Germinal center (tissue), 1 donor: ENCODE measurements around the gene XYLT2.
"Not testable (repeated sequence)": the region's sequence is repeated elsewhere in the genome, so short reads cannot be mapped to it uniquely, and the experiment has no call there.

Experiments used
- DNase-seq: peaks from one replicate; pipeline ENCODE4 v3.0.0; 2012; ENCODE audit warnings: mixed read lengths, low spot score

XYLT2 gene

GRCh38 chr17:50345432-50346312 is at the start of gene XYLT2:
XYLT2 (plus strand) TSS chr17:50346126; CDS start chr17:50346141, 15 bp downstream.
- peak; percentile 97 for DNase-seq

GRCh38 chr17:50297407-50297865 is 48.5 kb upstream of the XYLT2 start:
- DNase-seq: peak; percentile 79

GRCh38 chr17:50298018-50298417 is 47.9 kb upstream of the XYLT2 start:
- DNase-seq: no peak

GRCh38 chr17:50299776-50300175 is 46.1 kb upstream of the XYLT2 start:
- no peak for DNase-seq

- DNase-seq: not testable (repeated sequence)
Observed at GRCh38 chr17:50300824-50301223, 45.1 kb upstream of the XYLT2 start.

- no peak for DNase-seq
Observed at GRCh38 chr17:50301891-50302584, 43.9 kb upstream of the XYLT2 start.

- DNase-seq: no peak
Observed at GRCh38 chr17:50303051-50303450, 42.9 kb upstream of the XYLT2 start.

- DNase-seq: no peak
Observed at GRCh38 chr17:50303596-50303995, 42.3 kb upstream of the XYLT2 start.

- DNase-seq: no peak
Observed at GRCh38 chr17:50304781-50305404, 41.0 kb upstream of the XYLT2 start.

GRCh38 chr17:50307654-50308053 is 38.3 kb upstream of the XYLT2 start:
- no peak for DNase-seq

GRCh38 chr17:50308666-50309065 is 37.3 kb upstream of the XYLT2 start:
- no peak for DNase-seq

GRCh38 chr17:50310455-50311111 is 35.3 kb upstream of the XYLT2 start:
- no peak for DNase-seq

GRCh38 chr17:50311112-50311460 is 34.8 kb upstream of the XYLT2 start:
- DNase-seq: no peak

- no peak for DNase-seq
Observed at GRCh38 chr17:50311483-50311882, 34.4 kb upstream of the XYLT2 start.

- DNase-seq: no peak
Observed at GRCh38 chr17:50312308-50312707, 33.6 kb upstream of the XYLT2 start.

GRCh38 chr17:50314456-50315011 is 31.4 kb upstream of the XYLT2 start:
- no peak for DNase-seq

- DNase-seq: no peak
Observed at GRCh38 chr17:50316016-50316587, 29.8 kb upstream of the XYLT2 start.

GRCh38 chr17:50316660-50317059 is 29.3 kb upstream of the XYLT2 start:
- not testable (repeated sequence) for DNase-seq

GRCh38 chr17:50317121-50317520 is 28.8 kb upstream of the XYLT2 start:
- no peak for DNase-seq

GRCh38 chr17:50318501-50319285 is 27.2 kb upstream of the XYLT2 start:
- no peak for DNase-seq
